Muscle of back (tissue), 11 donors: ENCODE data around the gene FAM217B. TPM values are rescaled to one million over a fixed set of nuclear protein-coding genes. Genes with fewer than 3 reads are reported as not detected.
"Not testable (repeated sequence)": the region's sequence is repeated elsewhere in the genome, so short reads cannot be mapped to it uniquely, and the experiment has no call there.

ENCODE experiments used
- DNase-seq, 3 donors: peaks; one replicate each; pipeline versions ENCODE4 v3.0.0 to v3.0.0-alpha.2; 2013
- polyA plus RNA-seq, 10 donors: library from polyadenylated mRNA; unstranded; fragments of 120-200 nt; gene quantifications; one replicate each; pipeline ENCODE4 v1.2.1, GENCODE V29; 2013; ENCODE audit not compliant: insufficient read length in 10 of 10

FAM217B gene
- polyA plus RNA-seq, 10 donors, result 15.1 to 29.9 (median 23.2) TPM

GRCh38 chr20:59937150-59937549 is 3.0 kb upstream of the FAM217B start:
- no peak for DNase-seq

DNA sequence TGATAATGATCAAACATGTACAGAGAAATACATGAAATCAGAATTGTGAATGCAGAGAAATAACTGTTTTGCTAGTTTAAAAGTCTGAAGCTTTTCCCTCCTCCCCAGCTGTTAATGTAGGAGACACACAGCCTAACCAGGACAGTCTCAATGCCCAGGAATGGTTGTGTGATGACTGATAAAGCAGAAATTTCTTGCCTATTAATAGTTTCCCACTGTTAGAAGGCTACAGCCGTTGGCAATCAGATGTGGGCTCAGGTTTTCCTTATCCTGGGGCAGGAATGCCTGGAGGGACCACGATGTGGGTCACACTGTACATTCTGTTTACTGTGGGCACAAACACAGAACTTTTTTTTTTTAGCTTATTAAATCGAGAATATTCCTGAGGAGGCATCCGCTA is 2.0 kb upstream of the FAM217B start:
- DNase-seq, result peak in 1 of 3 donors; percentile 33

GRCh38 chr20:59938696-59939051 is 1.5 kb upstream of the FAM217B start:
- peak in 1 of 3 donors; percentile 33 for DNase-seq

GRCh38 chr20:59939052-59939878 is 924 bp upstream of the FAM217B start:
- DNase-seq, result peak in 1 of 3 donors; percentile 49

DNA sequence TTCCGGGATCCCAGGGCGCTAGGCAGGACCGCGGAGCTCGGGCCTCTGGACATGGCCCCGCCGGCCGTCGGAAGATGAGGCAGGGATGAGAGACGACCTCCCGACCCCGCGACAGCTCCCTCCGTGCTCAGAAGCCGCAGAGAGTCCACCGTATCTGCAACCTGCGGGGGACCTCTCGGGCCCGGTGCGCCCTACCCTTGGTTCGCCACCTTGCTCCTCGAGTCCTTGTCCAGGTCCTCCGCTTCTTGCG is 385 bp upstream of the FAM217B start:
- DNase-seq, result no peak

- no peak for DNase-seq
Measured at GRCh38 chr20:59940956-59941294, 736 bp downstream of the FAM217B start.

GRCh38 chr20:59942245-59942644 is 2.1 kb downstream of the FAM217B start:
- no peak for DNase-seq

DNA sequence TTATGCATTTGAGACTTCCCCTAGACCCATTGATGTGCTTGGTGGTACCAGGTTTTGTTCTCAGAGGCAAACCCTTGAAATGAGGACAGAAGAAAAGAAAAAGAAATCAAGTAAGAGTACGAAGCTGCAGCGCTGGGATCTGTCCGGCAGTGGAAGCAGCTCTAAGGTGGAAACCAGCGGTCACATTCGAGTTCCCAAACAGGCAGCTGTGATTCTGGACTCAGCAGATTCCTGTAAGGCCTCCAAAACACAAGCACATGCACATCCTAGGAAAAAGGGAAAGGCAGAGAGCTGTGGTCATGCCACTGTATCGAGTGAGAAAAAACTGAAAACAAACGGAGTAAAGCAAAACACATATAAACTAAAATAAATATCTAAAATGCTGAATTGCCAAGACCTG is 4.5 kb downstream of the FAM217B start:
- peak in 1 of 3 donors; percentile 40 for DNase-seq

- DNase-seq, result no peak
Measured at GRCh38 chr20:59945175-59945574, 5.0 kb downstream of the FAM217B start.

DNA sequence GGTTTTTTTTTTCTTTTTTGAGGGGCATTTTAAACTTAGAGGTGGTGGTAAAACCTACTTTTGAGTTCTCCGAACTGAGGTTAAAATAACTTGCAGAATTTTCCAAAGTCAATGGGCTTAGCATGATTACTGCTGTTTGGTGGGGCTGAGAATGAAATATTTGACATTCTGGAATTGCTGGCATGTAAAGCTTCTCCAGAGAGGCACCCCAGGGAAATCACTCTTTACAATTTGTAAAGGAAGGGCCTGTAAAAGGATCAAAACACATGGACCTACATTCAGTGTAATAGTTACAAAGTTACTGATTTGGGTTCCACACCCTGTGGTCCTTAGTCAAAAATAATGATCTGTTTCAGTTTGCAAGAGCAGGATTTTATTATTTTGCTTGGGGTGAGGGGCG is 5.5 kb downstream of the FAM217B start:
- DNase-seq, result peak in 1 of 3 donors; percentile 27

DNA sequence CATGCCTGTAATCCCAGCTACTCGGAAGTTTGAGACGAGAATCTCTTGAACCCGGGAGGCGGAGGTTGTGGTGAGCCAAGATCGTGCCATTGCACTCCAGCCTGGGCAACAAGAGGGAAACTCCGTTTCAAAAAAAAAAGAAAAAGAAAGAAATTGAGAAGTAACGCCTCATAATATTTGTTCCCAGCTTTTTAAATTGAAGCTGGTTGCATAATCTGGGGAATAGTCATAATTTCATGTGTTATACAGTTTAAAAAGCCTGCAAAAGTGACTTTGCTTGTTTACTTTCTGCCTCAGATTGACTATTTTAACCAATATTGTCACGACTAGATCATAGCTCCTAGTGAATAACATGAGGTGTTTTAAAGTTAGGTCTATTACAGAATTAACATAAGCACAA is 7.2 kb downstream of the FAM217B start:
- no peak for DNase-seq

- no peak for DNase-seq
Measured at GRCh38 chr20:59948212-59948611, 8.0 kb downstream of the FAM217B start.

DNA sequence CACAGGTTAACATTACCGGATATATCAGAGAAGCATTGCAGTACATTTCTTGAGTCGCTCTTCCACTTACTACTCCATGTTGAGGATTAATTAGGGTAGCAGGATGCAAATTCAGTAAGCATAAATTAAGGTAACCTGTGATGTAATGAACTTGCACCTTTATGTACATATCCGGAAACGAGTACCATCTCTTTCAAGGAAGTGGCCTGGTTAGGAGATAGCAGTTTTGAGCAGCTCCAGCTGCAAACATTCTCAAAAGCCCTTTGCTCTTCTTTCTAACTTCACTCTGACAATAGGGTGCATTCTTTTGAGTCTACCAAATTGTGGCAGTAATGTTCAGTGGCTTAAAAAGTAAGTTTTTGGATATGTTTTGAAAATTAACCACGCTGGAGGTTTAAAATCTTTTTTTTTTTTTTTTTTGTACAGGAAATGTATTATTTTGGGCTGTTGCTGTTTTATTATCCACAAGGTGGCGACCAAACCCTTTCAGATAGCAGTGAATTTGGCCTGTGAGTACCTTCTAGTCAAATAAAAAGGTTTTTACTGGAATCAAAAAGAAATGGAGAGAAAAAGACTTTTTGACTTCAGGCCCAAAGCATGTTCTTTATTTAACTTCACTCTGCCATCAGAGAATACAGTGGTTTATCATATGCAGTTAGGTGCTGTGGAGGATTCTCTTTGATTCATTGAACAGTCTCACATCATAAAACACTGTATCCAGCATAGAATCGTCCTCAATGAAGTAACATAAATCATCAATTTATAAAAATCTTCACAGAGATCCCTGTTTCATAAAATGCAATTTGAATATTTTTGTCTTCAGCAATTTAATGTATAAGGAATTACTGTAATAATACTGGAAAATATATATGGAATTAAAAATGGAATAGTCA is 8.9 kb downstream of the FAM217B start:
- peak; percentile 62 to 82 (median 63) for DNase-seq

- DNase-seq, result no peak
Measured at GRCh38 chr20:59949911-59950310, 9.7 kb downstream of the FAM217B start.

- no peak for DNase-seq
Measured at GRCh38 chr20:59954718-59955117, 14.5 kb downstream of the FAM217B start.

- DNase-seq, result peak in 1 of 3 donors; percentile 27
Measured at GRCh38 chr20:59955131-59955796, 15.1 kb downstream of the FAM217B start.

GRCh38 chr20:59957568-59957967 is 17.4 kb downstream of the FAM217B start:
- not testable (repeated sequence) for DNase-seq

DNA sequence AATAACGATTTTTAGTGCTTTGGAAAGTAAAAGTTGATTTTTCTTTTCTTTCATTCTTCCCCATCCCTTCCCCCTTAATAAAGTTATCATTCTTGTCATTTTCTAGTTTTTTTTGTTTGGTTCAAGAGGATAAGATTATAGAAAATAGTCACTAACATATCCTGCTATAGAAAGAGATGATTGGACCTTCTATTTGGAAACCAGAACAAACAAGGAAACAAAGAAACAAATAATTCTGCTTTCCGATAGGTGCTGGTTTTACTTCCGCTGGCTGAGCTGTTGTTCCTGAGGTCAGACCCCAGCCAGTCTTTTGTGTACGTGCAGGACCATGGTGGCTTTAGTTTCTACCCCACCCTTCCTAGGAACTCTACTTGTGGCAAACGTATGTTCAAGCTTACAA is 17.9 kb downstream of the FAM217B start, which contains the start of gene CDH26:
Gene CDH26 (plus strand): TSS at position 301 of the 400 bp plus-strand sequence. CDS start 304 bp downstream, outside the sequence.
- DNase-seq, result no peak

- no peak for DNase-seq
Measured at GRCh38 chr20:59958626-59959025, 18.4 kb downstream of the FAM217B start.

DNA sequence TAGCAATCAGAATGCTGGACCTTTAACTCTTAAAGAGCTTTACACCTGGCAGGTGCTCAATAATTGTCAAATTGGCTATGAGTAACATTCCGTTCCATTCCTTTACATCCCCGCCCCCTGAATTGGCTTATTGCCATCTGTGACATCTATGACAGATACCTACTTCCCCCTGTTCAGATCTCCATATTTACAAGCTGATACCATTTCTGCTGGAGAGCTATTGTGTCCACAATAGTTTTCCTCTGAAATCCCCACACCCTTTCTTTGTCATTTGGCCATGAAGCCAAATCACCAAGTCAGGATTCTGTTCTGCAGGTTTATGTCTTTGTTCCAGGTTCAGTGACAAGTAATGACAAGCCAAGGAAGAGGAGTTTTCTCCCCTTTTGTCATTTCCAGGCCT is 21.2 kb downstream of the FAM217B start:
- DNase-seq, result no peak

- DNase-seq, result no peak
Measured at GRCh38 chr20:59962155-59962554, 22.0 kb downstream of the FAM217B start.

DNA sequence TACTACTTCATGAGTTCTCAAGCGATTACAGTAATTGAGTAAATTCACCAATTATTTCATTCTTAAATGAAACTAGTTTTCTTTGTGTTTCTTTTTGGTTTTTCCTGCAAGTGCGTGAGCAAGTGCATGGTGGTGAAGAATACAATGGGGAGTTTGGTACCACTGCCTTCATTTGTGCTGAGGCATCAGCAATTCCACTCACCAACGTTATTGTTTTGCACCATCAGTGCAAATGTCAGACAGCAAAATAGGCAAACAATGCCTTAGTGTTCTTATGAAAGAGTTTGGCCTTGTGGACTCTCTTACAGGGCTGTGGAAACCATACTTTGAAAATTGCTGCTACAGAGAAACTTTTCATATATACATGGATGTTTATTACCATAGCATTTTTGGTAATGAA is 26.2 kb downstream of the FAM217B start:
- no peak for DNase-seq

- DNase-seq, result no peak
Measured at GRCh38 chr20:59971428-59971827, 31.2 kb downstream of the FAM217B start.
